Breast epithelium (tissue), 4 donors: ENCODE results near the gene MAPK8. TPM values are rescaled to one million over a fixed set of nuclear protein-coding genes. Genes with fewer than 3 reads are reported as not detected.

Experiments
- DNase-seq, 2 donors: peaks; one replicate each; pipeline ENCODE4 v3.0.0-alpha.2; 2019; ENCODE audit warnings: low spot score in 2 of 2
- H3K27ac ChIP-seq, 2 donors: fragments of 200-600 bp; sonication (generic) in 1 of 2; one replicate each; pipeline ENCODE4 v1.5.1; 2016 to 2019; ENCODE audit warnings: mild to moderate bottlenecking in 1 of 2
- H3K27me3 ChIP-seq, 2 donors: fragments of 200-600 bp; sonication (generic) in 1 of 2; one replicate each; pipeline versions ENCODE4 v1.5.1 to v1.6.0; 2017 to 2019; ENCODE audit warnings: control low read depth in 1 of 2, mild to moderate bottlenecking in 1 of 2
- H3K36me3 ChIP-seq: fragments of 200-600 bp; one replicate; pipeline ENCODE4 v1.5.1; 2019
- H3K4me1 ChIP-seq, 2 donors: fragments of 200-600 bp; sonication (generic); one replicate each; pipeline ENCODE4 v1.5.1; 2016 to 2019; ENCODE audit warnings: control low read depth in 1 of 2
- H3K4me3 ChIP-seq, 3 donors: fragments of 200-600 bp; sonication (generic); 1 replicate in 2 of 3; 2 replicates in 1 of 3; pipeline ENCODE4 v1.5.1; 2016 to 2019; ENCODE audit warnings: mild to moderate bottlenecking in 3 of 3, moderate library complexity in 2 of 3
- H3K9me3 ChIP-seq, 2 donors: fragments of 200-600 bp; sonication (generic) in 1 of 2; one replicate each; pipeline ENCODE4 v1.5.1; 2016 to 2019; ENCODE audit warnings: control low read depth in 1 of 2
- POLR2A ChIP-seq: fragments of 450-650 bp; IDR thresholded peaks from one replicate; pipeline ENCODE4 v1.6.1; 2016; ENCODE audit warnings: antibody characterized with exemption, mild to moderate bottlenecking, moderate library complexity
- POLR2AphosphoS5 ChIP-seq, 3 donors: sonication (generic); formaldehyde crosslinking; IDR thresholded peaks; one replicate each; pipeline ENCODE4 v1.6.1; 2017; ENCODE audit warnings: antibody characterized with exemption in 3 of 3
- intact Hi-C: fragments of 100-400 bp; cut with DNase I; formaldehyde crosslinking; loops from one replicate; pipeline ENCODE4 v1.15.1; 2023; ENCODE audit warnings: low total_unique reads
- total RNA-seq, 3 donors: library from RNA; depleted of rRNA; stranded (reverse); fragments of >200 nt; gene quantifications; one replicate each; pipeline ENCODE4 v1.1.0, GENCODE V29; 2016
- TF ChIP-seq, protein P1 (sequence below), 3 donors: fragments of 450-650 bp; IDR thresholded peaks; one replicate each; pipeline ENCODE4 v1.5.1; 2016 to 2017; ENCODE audit warnings: antibody characterized with exemption in 3 of 3, mild to moderate bottlenecking in 3 of 3, moderate library complexity in 3 of 3

Gene MAPK8
- total RNA-seq, 3 donors from 2014 or later, result 52.5 to 108 (median 74.1) TPM

DNA sequence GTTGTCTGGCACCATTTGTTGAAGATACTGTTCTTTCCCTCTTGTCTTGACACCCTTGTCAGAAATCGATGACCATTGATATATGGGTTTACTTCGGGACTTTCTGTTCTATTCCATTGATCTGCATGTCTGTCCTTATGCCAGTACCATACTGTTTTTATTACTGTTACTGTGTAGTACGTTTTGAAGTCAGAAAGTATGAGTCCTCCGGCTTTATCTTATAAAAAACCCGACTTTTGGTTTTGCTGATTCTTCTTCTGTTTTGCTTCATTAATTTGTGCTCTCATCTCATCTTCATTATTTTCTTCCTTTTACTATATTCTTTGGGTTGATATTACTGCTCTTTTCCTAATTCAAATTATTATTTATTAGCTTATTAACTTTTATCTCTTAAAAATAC is 52.4 kb downstream of the MAPK8 start:
- peaks cover 0 to 3% of the 10 kb centered on the region in 2 donors for H3K4me1 ChIP-seq
- intact Hi-C loops, result no loop called here
- TF ChIP-seq, protein P1, sequence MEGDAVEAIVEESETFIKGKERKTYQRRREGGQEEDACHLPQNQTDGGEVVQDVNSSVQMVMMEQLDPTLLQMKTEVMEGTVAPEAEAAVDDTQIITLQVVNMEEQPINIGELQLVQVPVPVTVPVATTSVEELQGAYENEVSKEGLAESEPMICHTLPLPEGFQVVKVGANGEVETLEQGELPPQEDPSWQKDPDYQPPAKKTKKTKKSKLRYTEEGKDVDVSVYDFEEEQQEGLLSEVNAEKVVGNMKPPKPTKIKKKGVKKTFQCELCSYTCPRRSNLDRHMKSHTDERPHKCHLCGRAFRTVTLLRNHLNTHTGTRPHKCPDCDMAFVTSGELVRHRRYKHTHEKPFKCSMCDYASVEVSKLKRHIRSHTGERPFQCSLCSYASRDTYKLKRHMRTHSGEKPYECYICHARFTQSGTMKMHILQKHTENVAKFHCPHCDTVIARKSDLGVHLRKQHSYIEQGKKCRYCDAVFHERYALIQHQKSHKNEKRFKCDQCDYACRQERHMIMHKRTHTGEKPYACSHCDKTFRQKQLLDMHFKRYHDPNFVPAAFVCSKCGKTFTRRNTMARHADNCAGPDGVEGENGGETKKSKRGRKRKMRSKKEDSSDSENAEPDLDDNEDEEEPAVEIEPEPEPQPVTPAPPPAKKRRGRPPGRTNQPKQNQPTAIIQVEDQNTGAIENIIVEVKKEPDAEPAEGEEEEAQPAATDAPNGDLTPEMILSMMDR (IDR thresholded peaks at IDR 0.05), result no peak
- TF ChIP-seq POLR2AphosphoS5 (IDR thresholded peaks at IDR 0.05), result no peak
- TF ChIP-seq POLR2A, result no peak
- H3K27me3 ChIP-seq, result no peaks in the 10 kb centered on the region
- H3K4me3 ChIP-seq, result no peak overlapping the region
- no peaks in the 10 kb centered on the region for H3K36me3 ChIP-seq
- no peak for DNase-seq
- H3K9me3 ChIP-seq, result no peaks in the 10 kb centered on the region
- no peak overlapping the region for H3K27ac ChIP-seq

DNA sequence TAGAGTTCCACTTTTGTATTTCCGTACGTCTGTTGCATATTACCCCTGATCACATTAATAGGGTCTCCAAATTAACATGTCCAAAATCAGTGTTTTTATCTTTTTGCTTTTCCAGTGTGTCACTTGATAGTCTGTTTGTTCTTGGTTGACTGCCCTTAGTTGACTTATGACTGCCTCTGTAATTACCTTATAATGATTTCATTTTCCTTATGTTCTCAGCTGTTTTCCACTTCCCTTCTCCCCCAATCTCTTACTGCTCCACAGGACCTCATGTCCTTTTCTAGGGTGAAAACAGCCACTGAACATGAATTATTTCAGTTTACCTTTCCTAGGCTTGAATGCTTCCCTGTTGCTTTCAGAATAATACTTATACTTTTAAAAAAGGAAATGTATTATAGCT is 54.7 kb downstream of the MAPK8 start:
- no peak overlapping the region for H3K4me3 ChIP-seq
- H3K4me1 ChIP-seq, result peaks cover 0 to 8% of the 10 kb centered on the region in 2 donors
- no peaks in the 10 kb centered on the region for H3K36me3 ChIP-seq
- TF ChIP-seq, protein P1 (IDR thresholded peaks at IDR 0.05), result no peak
- H3K27me3 ChIP-seq, result no peaks in the 10 kb centered on the region
- intact Hi-C loops, result no loop called here
- no peak overlapping the region for H3K27ac ChIP-seq
- DNase-seq, result no peak
- no peaks in the 10 kb centered on the region for H3K9me3 ChIP-seq

DNA sequence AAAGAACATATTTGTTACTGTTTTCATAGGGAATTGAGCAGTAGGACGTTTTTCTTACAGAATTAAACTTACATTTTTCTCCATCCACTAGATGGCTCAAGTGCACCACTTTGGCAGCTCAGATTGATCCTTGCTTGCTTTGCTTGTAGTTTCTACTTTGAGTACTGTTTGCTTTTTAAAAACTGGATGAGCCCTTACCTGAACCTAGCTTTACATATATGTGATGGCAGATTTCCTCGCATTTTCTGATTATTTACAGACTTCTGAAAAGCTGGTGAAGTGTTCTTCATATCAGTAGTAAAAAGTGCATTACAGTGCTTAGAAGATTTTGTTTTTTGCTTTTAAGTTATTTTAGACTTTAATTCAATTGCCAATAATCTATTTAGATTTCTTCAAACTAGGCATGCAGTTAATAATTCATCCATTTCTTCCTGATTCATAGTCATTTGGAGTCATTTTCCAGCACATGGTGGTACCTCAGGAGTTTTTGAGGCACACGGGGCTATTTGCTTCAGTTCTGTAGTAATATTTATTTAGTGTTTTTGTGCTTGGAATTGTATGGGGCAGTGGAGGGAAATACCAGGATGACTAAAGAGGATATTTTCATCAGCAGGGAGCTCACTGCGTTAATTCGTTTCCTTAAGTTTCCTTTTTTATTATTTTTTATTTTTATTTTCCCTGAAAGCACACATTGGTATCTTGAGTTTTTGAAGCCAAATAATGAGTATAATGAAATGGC is 57.3 kb downstream of the MAPK8 start:
- H3K27ac ChIP-seq, result no peak overlapping the region
- H3K4me3 ChIP-seq, result no peak overlapping the region
- H3K9me3 ChIP-seq, result no peaks in the 10 kb centered on the region
- H3K36me3 ChIP-seq, result no peaks in the 10 kb centered on the region
- no peaks in the 10 kb centered on the region for H3K27me3 ChIP-seq
- TF ChIP-seq, protein P1 (IDR thresholded peaks at IDR 0.05), result peak in 2 of 3 donors; percentile 56 to 63
- no peak for TF ChIP-seq POLR2A
- intact Hi-C loops, result no loop called here
- H3K4me1 ChIP-seq, result peaks cover 0 to 8% of the 10 kb centered on the region in 2 donors
- peak in 1 of 2 donors; percentile 21 for DNase-seq

DNA sequence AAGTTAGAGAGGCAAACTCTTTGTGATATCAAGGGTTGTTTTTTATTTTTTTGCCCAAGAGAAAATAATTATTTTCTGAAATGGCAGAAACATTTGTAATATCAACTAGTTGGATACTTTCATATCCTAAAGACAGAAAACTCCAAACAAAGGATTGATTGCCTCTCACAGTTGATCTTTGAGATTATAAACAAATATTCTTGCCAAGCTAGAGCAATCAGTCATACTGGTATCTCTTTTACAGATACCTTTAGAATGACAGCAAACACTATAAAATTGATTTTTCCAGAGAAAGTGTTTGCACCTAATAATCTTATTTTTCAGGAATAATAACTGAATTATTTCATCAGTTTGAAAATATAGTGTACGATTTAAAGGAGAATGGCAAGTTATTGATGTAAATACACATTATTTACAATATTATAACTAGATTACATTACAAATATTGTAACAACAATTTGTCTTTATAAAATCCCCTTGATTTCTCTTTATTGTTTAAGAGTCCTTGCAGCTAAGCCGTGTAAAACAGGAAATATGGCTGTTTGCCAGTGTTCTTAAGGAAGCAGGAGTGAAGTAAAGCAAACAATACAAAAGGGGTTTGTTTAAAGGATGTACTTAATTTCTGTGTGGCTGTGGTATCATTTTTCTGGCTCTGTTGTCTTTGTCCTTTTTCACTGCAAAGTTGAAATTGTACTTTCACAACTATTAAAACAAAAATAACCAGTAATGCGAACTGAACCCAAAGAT is 58.4 kb downstream of the MAPK8 start:
- H3K4me3 ChIP-seq, result no peak overlapping the region
- no peak overlapping the region for H3K27ac ChIP-seq
- H3K4me1 ChIP-seq, result peaks cover 0 to 8% of the 10 kb centered on the region in 2 donors
- H3K36me3 ChIP-seq, result no peaks in the 10 kb centered on the region
- no peaks in the 10 kb centered on the region for H3K27me3 ChIP-seq
- intact Hi-C loops, result no loop called here
- no peaks in the 10 kb centered on the region for H3K9me3 ChIP-seq
- no peak for DNase-seq
- TF ChIP-seq, protein P1 (IDR thresholded peaks at IDR 0.05), result no peak
- no peak for TF ChIP-seq POLR2AphosphoS5 (IDR thresholded peaks at IDR 0.05)
- no peak for TF ChIP-seq POLR2A

GRCh38 chr10:48365668-48366067 is 59.2 kb downstream of the MAPK8 start:
- Histone ChIP-seq H3K27ac (no peak overlapping the region), H3K27me3 (no peaks in the 10 kb centered on the region), H3K36me3 (no peaks in the 10 kb centered on the region), H3K4me3 (no peak overlapping the region), H3K4me1 (peaks cover 0 to 8% of the 10 kb centered on the region in 2 donors), H3K9me3 (no peaks in the 10 kb centered on the region)
- no peak for DNase-seq
- no peak for TF ChIP-seq POLR2A
- no peak for TF ChIP-seq POLR2AphosphoS5 (IDR thresholded peaks at IDR 0.05)
- TF ChIP-seq, protein P1 (IDR thresholded peaks at IDR 0.05), result no peak
- intact Hi-C loops, result no loop called here
